HEK293 (cell line): ENCODE results near the gene RNF121.

ENCODE experiments used
- CTCF ChIA-PET: fragments of 350-600 bp; formaldehyde crosslinking; extraction: SDS; loops from one replicate; lab custom pipeline; 2021; ENCODE audit warnings: antibody characterized with exemption; lab: Yijun Ruan, JAX
- POLR2A ChIA-PET: fragments of 300-600 bp; formaldehyde crosslinking; extraction: SDS; loops from one replicate; lab custom pipeline; 2020; ENCODE audit warnings: antibody characterized with exemption, inconsistent platforms; lab: Yijun Ruan, JAX
- H3K27ac ChIP-seq: fragments of 200-500 bp; sonication (Bioruptor generic); 2 replicates; pipeline ENCODE4 v1.5.1; 2014; ENCODE audit warnings: low read depth, low read length, control low read depth, inconsistent platforms; ENCODE audit errors: extremely low read depth
- H3K36me3 ChIP-seq, 2 experiments: fragments of 200-500 bp in 1 of 2; sonication (Bioruptor generic) in 1 of 2; 1 replicate in 1 of 2; 2 replicates in 1 of 2; pipeline ENCODE4 v1.5.1; 2014 to 2017; ENCODE audit warnings: inconsistent platforms in 2 of 2, low read length in 2 of 2; ENCODE audit not compliant: control insufficient read depth in 2 of 2, insufficient read depth in 1 of 2
- H3K4me1 ChIP-seq: fragments of 200-500 bp; sonication (Bioruptor generic); 2 replicates; pipeline ENCODE4 v1.5.1; 2014; ENCODE audit warnings: mild to moderate bottlenecking, low read length, inconsistent platforms; ENCODE audit not compliant: control insufficient read depth, insufficient read depth
- H3K4me3 ChIP-seq: 2 replicates; pipeline ENCODE4 v1.5.1; 2011; ENCODE audit warnings: low read depth, mild to moderate bottlenecking, control low read depth, low read length, moderate library complexity
- H3K9me3 ChIP-seq: fragments of 200-500 bp; sonication (Bioruptor generic); 2 replicates; pipeline ENCODE4 v1.5.1; 2014; ENCODE audit warnings: low read depth, low read length, inconsistent platforms; ENCODE audit not compliant: control insufficient read depth, insufficient read depth
- HOXD13 ChIP-seq: sonication (generic); formaldehyde crosslinking; IDR thresholded peaks from 2 replicates; pipeline ENCODE4 v1.8.0; 2022; ENCODE audit warnings: missing genetic modification reagents, borderline replicate concordance
- KLF8 ChIP-seq: fragments of 450-650 bp; formaldehyde crosslinking; IDR thresholded peaks from 2 replicates; pipeline ENCODE4 v1.5.1; 2016; ENCODE audit warnings: missing biosample characterization, missing genetic modification characterization
- RBAK ChIP-seq: fragments of 450-650 bp; formaldehyde crosslinking; IDR thresholded peaks from 2 replicates; pipeline ENCODE4 v1.5.1; 2016; ENCODE audit warnings: missing biosample characterization, missing genetic modification characterization
- TRIM28 ChIP-seq: IDR thresholded peaks from 2 replicates; pipeline ENCODE4 v1.6.1; 2011; ENCODE audit warnings: low read length, control low read depth, borderline replicate concordance
- ZBTB1 ChIP-seq: fragments of 450-650 bp; formaldehyde crosslinking; IDR thresholded peaks from 2 replicates; pipeline ENCODE4 v1.5.1; 2016; ENCODE audit warnings: missing biosample characterization, missing genetic modification characterization
- ZNF112 ChIP-seq: fragments of 450-650 bp; formaldehyde crosslinking; IDR thresholded peaks from 2 replicates; pipeline ENCODE4 v1.5.0; 2017; ENCODE audit warnings: missing biosample characterization, missing genetic modification characterization
- ZNF157 ChIP-seq: fragments of 450-650 bp; formaldehyde crosslinking; IDR thresholded peaks from 2 replicates; pipeline ENCODE4 v1.5.1; 2016; ENCODE audit warnings: missing biosample characterization, missing genetic modification characterization
- ZNF248 ChIP-seq: fragments of 450-650 bp; formaldehyde crosslinking; IDR thresholded peaks from 2 replicates; pipeline ENCODE4 v1.5.1; 2017; ENCODE audit warnings: missing biosample characterization, missing genetic modification characterization
- ZNF266 ChIP-seq: fragments of 450-650 bp; formaldehyde crosslinking; IDR thresholded peaks from 2 replicates; pipeline ENCODE4 v1.5.1; 2016; ENCODE audit warnings: missing biosample characterization, missing genetic modification characterization, low read depth
- ZNF548 ChIP-seq: fragments of 450-650 bp; formaldehyde crosslinking; IDR thresholded peaks from 2 replicates; pipeline ENCODE4 v1.5.1; 2016; ENCODE audit warnings: missing biosample characterization, missing genetic modification characterization
- ZNF670 ChIP-seq: fragments of 450-650 bp; formaldehyde crosslinking; IDR thresholded peaks from 2 replicates; pipeline ENCODE4 v1.5.1; 2016; ENCODE audit warnings: missing biosample characterization, missing genetic modification characterization, low read depth
- ZNF792 ChIP-seq: fragments of 450-650 bp; formaldehyde crosslinking; IDR thresholded peaks from 2 replicates; pipeline ENCODE4 v1.5.1; 2016; ENCODE audit warnings: missing biosample characterization, missing genetic modification characterization
- TF ChIP-seq, protein P1 (sequence below): fragments of 450-650 bp; formaldehyde crosslinking; conservative IDR thresholded peaks from 2 replicates; pipeline ENCODE4 v1.5.1; 2016; ENCODE audit warnings: low read depth, missing biosample characterization, missing genetic modification characterization
- TF ChIP-seq, protein P2 (sequence below): fragments of 450-650 bp; formaldehyde crosslinking; IDR thresholded peaks from 2 replicates; pipeline ENCODE4 v1.5.1; 2016; ENCODE audit warnings: missing biosample characterization, missing genetic modification characterization
- TF ChIP-seq, protein P3 (sequence below): fragments of 450-650 bp; formaldehyde crosslinking; IDR thresholded peaks from 2 replicates; pipeline ENCODE4 v1.5.1; 2016; ENCODE audit warnings: missing biosample characterization, missing genetic modification characterization
- TF ChIP-seq, protein P4 (sequence below): fragments of 450-650 bp; formaldehyde crosslinking; IDR thresholded peaks from 2 replicates; pipeline ENCODE4 v1.5.0; 2017; ENCODE audit warnings: missing biosample characterization, missing genetic modification characterization, borderline replicate concordance
- TF ChIP-seq, protein P5 (sequence below): fragments of 450-650 bp; formaldehyde crosslinking; IDR thresholded peaks from 2 replicates; pipeline ENCODE4 v1.5.1; 2016; ENCODE audit warnings: missing biosample characterization, missing genetic modification characterization
- TF ChIP-seq, protein P6 (sequence below): fragments of 450-650 bp; formaldehyde crosslinking; IDR thresholded peaks from 2 replicates; pipeline ENCODE4 v1.5.1; 2016; ENCODE audit warnings: missing biosample characterization, missing genetic modification characterization

RNF121 gene

DNA sequence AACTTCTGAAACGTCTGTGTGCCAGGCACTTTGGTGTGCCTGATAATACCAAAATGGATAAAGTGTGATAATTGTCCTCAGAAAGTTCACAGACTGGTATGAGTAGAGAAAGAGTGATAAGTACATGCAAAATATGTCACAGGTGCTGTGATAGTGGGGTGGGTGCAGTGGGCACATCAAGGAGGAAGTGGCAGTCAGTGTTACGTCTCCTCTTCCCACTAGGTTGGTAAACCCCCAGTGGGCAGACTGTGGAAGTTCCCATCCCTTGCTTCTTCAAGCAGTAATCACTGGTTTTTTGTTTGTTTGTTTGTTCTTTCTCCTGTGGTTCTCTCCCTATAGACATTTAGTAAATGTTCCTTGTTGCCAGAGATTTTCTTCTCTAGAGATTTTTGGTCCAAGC lies 5.4 kb downstream of the RNF121 start:
- Histone ChIP-seq H3K4me1 (peaks cover 6% of the 10 kb centered on the region), H3K9me3 (no peaks in the 10 kb centered on the region), H3K27ac (no peak overlapping the region), H3K4me3 (no peak overlapping the region), H3K36me3 (peaks cover 0 to 4% of the 10 kb centered on the region in 2 experiments; a peak in 1 of 3 replicates)
- CTCF ChIA-PET: interaction anchor here (0.7 to 1.6 kb wide), 2 partner anchors 23 to 26 kb away, joined by 3 read pairs; no protein-coding TSS in a partner anchor
- TF ChIP-seq, protein P1, sequence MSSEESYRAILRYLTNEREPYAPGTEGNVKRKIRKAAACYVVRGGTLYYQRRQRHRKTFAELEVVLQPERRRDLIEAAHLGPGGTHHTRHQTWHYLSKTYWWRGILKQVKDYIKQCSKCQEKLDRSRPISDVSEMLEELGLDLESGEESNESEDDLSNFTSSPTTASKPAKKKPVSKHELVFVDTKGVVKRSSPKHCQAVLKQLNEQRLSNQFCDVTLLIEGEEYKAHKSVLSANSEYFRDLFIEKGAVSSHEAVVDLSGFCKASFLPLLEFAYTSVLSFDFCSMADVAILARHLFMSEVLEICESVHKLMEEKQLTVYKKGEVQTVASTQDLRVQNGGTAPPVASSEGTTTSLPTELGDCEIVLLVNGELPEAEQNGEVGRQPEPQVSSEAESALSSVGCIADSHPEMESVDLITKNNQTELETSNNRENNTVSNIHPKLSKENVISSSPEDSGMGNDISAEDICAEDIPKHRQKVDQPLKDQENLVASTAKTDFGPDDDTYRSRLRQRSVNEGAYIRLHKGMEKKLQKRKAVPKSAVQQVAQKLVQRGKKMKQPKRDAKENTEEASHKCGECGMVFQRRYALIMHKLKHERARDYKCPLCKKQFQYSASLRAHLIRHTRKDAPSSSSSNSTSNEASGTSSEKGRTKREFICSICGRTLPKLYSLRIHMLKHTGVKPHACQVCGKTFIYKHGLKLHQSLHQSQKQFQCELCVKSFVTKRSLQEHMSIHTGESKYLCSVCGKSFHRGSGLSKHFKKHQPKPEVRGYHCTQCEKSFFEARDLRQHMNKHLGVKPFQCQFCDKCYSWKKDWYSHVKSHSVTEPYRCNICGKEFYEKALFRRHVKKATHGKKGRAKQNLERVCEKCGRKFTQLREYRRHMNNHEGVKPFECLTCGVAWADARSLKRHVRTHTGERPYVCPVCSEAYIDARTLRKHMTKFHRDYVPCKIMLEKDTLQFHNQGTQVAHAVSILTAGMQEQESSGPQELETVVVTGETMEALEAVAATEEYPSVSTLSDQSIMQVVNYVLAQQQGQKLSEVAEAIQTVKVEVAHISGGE (tag by site-specific recombination): 0 out of 2 replicates have a peak, but pooled peaks have one; percentile 24
- TF ChIP-seq, protein P2, sequence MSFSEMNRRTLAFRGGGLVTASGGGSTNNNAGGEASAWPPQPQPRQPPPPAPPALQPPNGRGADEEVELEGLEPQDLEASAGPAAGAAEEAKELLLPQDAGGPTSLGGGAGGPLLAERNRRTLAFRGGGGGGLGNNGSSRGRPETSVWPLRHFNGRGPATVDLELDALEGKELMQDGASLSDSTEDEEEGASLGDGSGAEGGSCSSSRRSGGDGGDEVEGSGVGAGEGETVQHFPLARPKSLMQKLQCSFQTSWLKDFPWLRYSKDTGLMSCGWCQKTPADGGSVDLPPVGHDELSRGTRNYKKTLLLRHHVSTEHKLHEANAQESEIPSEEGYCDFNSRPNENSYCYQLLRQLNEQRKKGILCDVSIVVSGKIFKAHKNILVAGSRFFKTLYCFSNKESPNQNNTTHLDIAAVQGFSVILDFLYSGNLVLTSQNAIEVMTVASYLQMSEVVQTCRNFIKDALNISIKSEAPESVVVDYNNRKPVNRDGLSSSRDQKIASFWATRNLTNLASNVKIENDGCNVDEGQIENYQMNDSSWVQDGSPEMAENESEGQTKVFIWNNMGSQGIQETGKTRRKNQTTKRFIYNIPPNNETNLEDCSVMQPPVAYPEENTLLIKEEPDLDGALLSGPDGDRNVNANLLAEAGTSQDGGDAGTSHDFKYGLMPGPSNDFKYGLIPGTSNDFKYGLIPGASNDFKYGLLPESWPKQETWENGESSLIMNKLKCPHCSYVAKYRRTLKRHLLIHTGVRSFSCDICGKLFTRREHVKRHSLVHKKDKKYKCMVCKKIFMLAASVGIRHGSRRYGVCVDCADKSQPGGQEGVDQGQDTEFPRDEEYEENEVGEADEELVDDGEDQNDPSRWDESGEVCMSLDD (tag by site-specific recombination): no peak
- TF ChIP-seq RBAK (tag by site-specific recombination) (no peak), ZNF112 (tag by site-specific recombination) (no peak)
- POLR2A ChIA-PET: no interaction called here

DNA sequence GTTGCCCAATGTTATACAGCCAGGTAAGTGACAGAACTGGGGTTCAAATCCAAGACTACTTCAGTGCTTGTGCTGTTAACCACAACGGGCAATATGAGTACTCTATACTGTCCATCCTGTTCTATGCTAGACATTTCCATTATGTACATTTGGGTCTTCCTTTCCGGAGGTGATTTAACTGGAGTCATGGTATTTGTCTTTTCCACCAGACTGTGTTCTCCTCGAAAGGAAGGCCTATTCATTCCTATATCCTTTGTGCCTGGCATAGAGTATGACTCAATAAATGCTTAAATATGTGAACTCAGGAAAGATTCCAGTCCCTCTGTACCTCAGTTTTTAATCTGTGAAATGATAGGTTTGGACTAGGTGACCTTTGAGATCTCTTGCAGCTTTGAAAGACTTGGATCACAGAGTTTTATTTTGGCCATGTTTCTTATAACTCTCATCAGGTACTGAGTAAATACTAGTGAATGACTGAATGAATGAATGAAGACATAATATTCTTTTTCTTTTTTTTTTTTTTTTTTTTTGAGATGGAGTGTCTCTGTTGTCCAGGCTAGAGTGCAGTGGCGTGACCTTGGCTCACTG lies 6.6 kb downstream of the RNF121 start:
- Histone ChIP-seq H3K36me3 (peaks cover 0 to 4% of the 10 kb centered on the region in 2 experiments; a peak in 1 of 3 replicates), H3K9me3 (no peaks in the 10 kb centered on the region), H3K27ac (no peak overlapping the region), H3K4me1 (peaks cover 6% of the 10 kb centered on the region), H3K4me3 (no peak overlapping the region)
- POLR2A ChIA-PET: interaction anchor here (0.6 to 0.7 kb wide), 2 partner anchors 13 to 15 kb away, joined by 3 to 10 read pairs; no protein-coding TSS in a partner anchor
- CTCF ChIA-PET: interaction anchor here (0.7 kb wide), 1 partner anchor 129 kb away, joined by 4 read pairs; no protein-coding TSS in a partner anchor
- TF ChIP-seq ZNF266 (tag by site-specific recombination) (no peak), ZBTB1 (tag by site-specific recombination) (no peak), ZNF157 (no peak), ZNF248 (tag by site-specific recombination) (no peak), HOXD13 (CRISPR knock-in tag) (no peak), ZNF792 (no peak), ZNF670 (no peak), KLF8 (tag by site-specific recombination) (no peak), ZNF548 (tag by site-specific recombination) (no peak), TRIM28 (no peak)
- TF ChIP-seq, protein P3, sequence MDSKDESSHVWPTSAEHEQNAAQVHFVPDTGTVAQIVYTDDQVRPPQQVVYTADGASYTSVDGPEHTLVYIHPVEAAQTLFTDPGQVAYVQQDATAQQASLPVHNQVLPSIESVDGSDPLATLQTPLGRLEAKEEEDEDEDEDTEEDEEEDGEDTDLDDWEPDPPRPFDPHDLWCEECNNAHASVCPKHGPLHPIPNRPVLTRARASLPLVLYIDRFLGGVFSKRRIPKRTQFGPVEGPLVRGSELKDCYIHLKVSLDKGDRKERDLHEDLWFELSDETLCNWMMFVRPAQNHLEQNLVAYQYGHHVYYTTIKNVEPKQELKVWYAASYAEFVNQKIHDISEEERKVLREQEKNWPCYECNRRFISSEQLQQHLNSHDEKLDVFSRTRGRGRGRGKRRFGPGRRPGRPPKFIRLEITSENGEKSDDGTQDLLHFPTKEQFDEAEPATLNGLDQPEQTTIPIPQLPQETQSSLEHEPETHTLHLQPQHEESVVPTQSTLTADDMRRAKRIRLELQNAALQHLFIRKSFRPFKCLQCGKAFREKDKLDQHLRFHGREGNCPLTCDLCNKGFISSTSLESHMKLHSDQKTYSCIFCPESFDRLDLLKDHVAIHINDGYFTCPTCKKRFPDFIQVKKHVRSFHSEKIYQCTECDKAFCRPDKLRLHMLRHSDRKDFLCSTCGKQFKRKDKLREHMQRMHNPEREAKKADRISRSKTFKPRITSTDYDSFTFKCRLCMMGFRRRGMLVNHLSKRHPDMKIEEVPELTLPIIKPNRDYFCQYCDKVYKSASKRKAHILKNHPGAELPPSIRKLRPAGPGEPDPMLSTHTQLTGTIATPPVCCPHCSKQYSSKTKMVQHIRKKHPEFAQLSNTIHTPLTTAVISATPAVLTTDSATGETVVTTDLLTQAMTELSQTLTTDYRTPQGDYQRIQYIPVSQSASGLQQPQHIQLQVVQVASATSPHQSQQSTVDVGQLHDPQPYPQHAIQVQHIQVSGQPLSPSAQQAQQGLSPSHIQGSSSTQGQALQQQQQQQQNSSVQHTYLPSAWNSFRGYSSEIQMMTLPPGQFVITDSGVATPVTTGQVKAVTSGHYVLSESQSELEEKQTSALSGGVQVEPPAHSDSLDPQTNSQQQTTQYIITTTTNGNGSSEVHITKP (tag by site-specific recombination): no peak
- TF ChIP-seq, protein P4, sequence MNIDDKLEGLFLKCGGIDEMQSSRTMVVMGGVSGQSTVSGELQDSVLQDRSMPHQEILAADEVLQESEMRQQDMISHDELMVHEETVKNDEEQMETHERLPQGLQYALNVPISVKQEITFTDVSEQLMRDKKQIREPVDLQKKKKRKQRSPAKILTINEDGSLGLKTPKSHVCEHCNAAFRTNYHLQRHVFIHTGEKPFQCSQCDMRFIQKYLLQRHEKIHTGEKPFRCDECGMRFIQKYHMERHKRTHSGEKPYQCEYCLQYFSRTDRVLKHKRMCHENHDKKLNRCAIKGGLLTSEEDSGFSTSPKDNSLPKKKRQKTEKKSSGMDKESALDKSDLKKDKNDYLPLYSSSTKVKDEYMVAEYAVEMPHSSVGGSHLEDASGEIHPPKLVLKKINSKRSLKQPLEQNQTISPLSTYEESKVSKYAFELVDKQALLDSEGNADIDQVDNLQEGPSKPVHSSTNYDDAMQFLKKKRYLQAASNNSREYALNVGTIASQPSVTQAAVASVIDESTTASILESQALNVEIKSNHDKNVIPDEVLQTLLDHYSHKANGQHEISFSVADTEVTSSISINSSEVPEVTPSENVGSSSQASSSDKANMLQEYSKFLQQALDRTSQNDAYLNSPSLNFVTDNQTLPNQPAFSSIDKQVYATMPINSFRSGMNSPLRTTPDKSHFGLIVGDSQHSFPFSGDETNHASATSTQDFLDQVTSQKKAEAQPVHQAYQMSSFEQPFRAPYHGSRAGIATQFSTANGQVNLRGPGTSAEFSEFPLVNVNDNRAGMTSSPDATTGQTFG: no peak
- TF ChIP-seq, protein P5, sequence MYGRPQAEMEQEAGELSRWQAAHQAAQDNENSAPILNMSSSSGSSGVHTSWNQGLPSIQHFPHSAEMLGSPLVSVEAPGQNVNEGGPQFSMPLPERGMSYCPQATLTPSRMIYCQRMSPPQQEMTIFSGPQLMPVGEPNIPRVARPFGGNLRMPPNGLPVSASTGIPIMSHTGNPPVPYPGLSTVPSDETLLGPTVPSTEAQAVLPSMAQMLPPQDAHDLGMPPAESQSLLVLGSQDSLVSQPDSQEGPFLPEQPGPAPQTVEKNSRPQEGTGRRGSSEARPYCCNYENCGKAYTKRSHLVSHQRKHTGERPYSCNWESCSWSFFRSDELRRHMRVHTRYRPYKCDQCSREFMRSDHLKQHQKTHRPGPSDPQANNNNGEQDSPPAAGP (tag by site-specific recombination): no peak
- TF ChIP-seq, protein P6, sequence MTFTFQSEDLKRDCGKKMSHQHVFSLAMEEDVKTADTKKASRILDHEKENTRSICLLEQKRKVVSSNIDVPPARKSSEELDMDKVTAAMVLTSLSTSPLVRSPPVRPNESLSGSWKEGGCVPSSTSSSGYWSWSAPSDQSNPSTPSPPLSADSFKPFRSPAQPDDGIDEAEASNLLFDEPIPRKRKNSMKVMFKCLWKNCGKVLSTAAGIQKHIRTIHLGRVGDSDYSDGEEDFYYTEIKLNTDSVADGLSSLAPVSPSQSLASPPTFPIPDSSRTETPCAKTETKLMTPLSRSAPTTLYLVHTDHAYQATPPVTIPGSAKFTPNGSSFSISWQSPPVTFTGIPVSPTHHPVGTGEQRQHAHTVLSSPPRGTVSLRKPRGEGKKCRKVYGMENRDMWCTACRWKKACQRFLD: no peak
